Loucy (cell line): ENCODE data around the gene NKPD1.

Experiments
- H2AFZ ChIP-seq: fragments of 200-600 bp; sonication (generic); 2 replicates; pipeline ENCODE4 v1.6.0; 2016; ENCODE audit warnings: antibody characterized with exemption, mild to moderate bottlenecking, low read length, moderate library complexity
- H3F3A ChIP-seq: fragments of 200-600 bp; 2 replicates; pipeline ENCODE4 v1.6.0; 2016; ENCODE audit warnings: antibody characterized with exemption, low read depth, mild to moderate bottlenecking
- H3K27me3 ChIP-seq: fragments of 200-600 bp; sonication (generic); 2 replicates; pipeline ENCODE4 v1.6.1; 2014; ENCODE audit warnings: low read length, mild to moderate bottlenecking; ENCODE audit not compliant: insufficient read depth, poor library complexity, severe bottlenecking
- H3K36me3 ChIP-seq: fragments of 200-600 bp; sonication (generic); 2 replicates; pipeline ENCODE4 v1.6.1; 2016; ENCODE audit warnings: low read length; ENCODE audit not compliant: insufficient read depth
- H3K4me1 ChIP-seq: fragments of 200-600 bp; sonication (generic); 2 replicates; pipeline ENCODE4 v1.5.1; 2014; ENCODE audit warnings: low read length, mild to moderate bottlenecking; ENCODE audit not compliant: insufficient read depth, poor library complexity, severe bottlenecking
- H3K4me2 ChIP-seq: fragments of 200-600 bp; sonication (generic); 2 replicates; pipeline ENCODE4 v1.6.0; 2014; ENCODE audit warnings: antibody characterized with exemption, low read length, low read depth, mild to moderate bottlenecking; ENCODE audit not compliant: poor library complexity, severe bottlenecking
- H3K4me3 ChIP-seq: fragments of 200-600 bp; sonication (generic); 2 replicates; pipeline ENCODE4 v1.5.1; 2014; ENCODE audit warnings: low read length, mild to moderate bottlenecking, mixed read lengths; ENCODE audit not compliant: poor library complexity, severe bottlenecking
- H3K79me2 ChIP-seq: fragments of 200-600 bp; sonication (generic); 2 replicates; pipeline ENCODE4 v1.6.1; 2014; ENCODE audit warnings: low read length; ENCODE audit not compliant: insufficient read depth
- H3K9ac ChIP-seq: fragments of 200-600 bp; sonication (generic); 2 replicates; pipeline ENCODE4 v1.6.0; 2014; ENCODE audit warnings: mild to moderate bottlenecking, low read depth, low read length, moderate library complexity; ENCODE audit not compliant: poor library complexity, severe bottlenecking
- H3K9me2 ChIP-seq: fragments of 200-600 bp; sonication (generic); replicated peaks from 2 replicates; pipeline ENCODE4 v1.6.1; 2016; ENCODE audit warnings: low read depth, low read length, mixed read lengths
- H3K9me3 ChIP-seq: fragments of 200-600 bp; sonication (generic); 2 replicates; pipeline ENCODE4 v1.6.1; 2014; ENCODE audit warnings: mild to moderate bottlenecking, antibody characterized with exemption, low read length, low read depth; ENCODE audit not compliant: insufficient read depth
- H4K20me1 ChIP-seq: fragments of 200-600 bp; sonication (generic); 2 replicates; pipeline ENCODE4 v1.6.0; 2014; ENCODE audit warnings: antibody characterized with exemption, low read length, mild to moderate bottlenecking; ENCODE audit not compliant: insufficient read depth, poor library complexity, severe bottlenecking
- CTCF ChIP-seq: fragments of 200-600 bp; sonication (generic); conservative IDR thresholded peaks from 2 replicates; pipeline ENCODE4 v1.5.1; 2014; ENCODE audit warnings: mild to moderate bottlenecking, antibody characterized with exemption, low read length
- EZH2phosphoT487 ChIP-seq: fragments of 200-600 bp; IDR thresholded peaks from 2 replicates; pipeline ENCODE4 v1.6.1; 2018; ENCODE audit warnings: antibody characterized with exemption, mild to moderate bottlenecking, moderate library complexity, borderline replicate concordance

The NKPD1 gene

GRCh38 chr19:45139286-45140143, 21.3 kb downstream of the NKPD1 start:
- Histone ChIP-seq H3K9me3 (no peaks in the 10 kb centered on the region), H3K27me3 (no peaks in the 10 kb centered on the region), H3K9me2 (no peaks in the 10 kb centered on the region), H4K20me1 (no peaks in the 10 kb centered on the region), H3K4me2 (no peak overlapping the region), H3K4me3 (no peak overlapping the region), H3K4me1 (no peaks in the 10 kb centered on the region), H3K9ac (no peak overlapping the region), H2AFZ (no peak overlapping the region), H3K36me3 (peaks cover 30% of the 10 kb centered on the region; the same call in 1 of the 2 replicates), H3K79me2 (peaks cover 6% of the 10 kb centered on the region; the same call in 1 of the 2 replicates), H3F3A (no peaks in the 10 kb centered on the region)
- TF ChIP-seq CTCF, result no peak
- no peak for TF ChIP-seq EZH2phosphoT487

GRCh38 chr19:45138303-45138751, 22.5 kb downstream of the NKPD1 start:
- H4K20me1 ChIP-seq, result no peaks in the 10 kb centered on the region
- H3K36me3 ChIP-seq, result peaks cover 27% of the 10 kb centered on the region; the same call in 1 of the 2 replicates
- H3K4me1 ChIP-seq, result no peaks in the 10 kb centered on the region
- TF ChIP-seq CTCF (no peak), EZH2phosphoT487 (no peak)
- H3K9me2 ChIP-seq, result no peaks in the 10 kb centered on the region
- no peak overlapping the region for H3K4me2 ChIP-seq
- peaks cover 9% of the 10 kb centered on the region; the same call in 1 of the 2 replicates for H3K79me2 ChIP-seq
- no peak overlapping the region for H3K4me3 ChIP-seq
- H3F3A ChIP-seq, result no peaks in the 10 kb centered on the region
- H3K27me3 ChIP-seq, result no peaks in the 10 kb centered on the region
- no peak overlapping the region for H2AFZ ChIP-seq
- no peak overlapping the region for H3K9ac ChIP-seq
- H3K9me3 ChIP-seq, result no peaks in the 10 kb centered on the region

GRCh38 chr19:45137179-45137761, 23.5 kb downstream of the NKPD1 start:
- H3F3A ChIP-seq, result no peaks in the 10 kb centered on the region
- no peak overlapping the region for H3K4me3 ChIP-seq
- H3K79me2 ChIP-seq, result peaks cover 9% of the 10 kb centered on the region; the same call in 1 of the 2 replicates
- no peak for TF ChIP-seq EZH2phosphoT487
- TF ChIP-seq CTCF, result no peak
- no peaks in the 10 kb centered on the region for H4K20me1 ChIP-seq
- no peak overlapping the region for H3K9ac ChIP-seq
- peaks cover 18% of the 10 kb centered on the region; the same call in 1 of the 2 replicates for H3K36me3 ChIP-seq
- H3K4me2 ChIP-seq, result no peak overlapping the region
- H3K9me3 ChIP-seq, result no peaks in the 10 kb centered on the region
- H2AFZ ChIP-seq, result no peak overlapping the region
- H3K4me1 ChIP-seq, result no peaks in the 10 kb centered on the region
- H3K9me2 ChIP-seq, result no peaks in the 10 kb centered on the region
- H3K27me3 ChIP-seq, result no peaks in the 10 kb centered on the region
